HG03342 (cell line): ENCODE data around the gene CERKL.

Experiments
- ATAC-seq: cut with Tn5 transposase; IDR thresholded peaks from one replicate; pipeline ENCODE4 v1.9.1; 2021; ENCODE audit warnings: mild to moderate bottlenecking, moderate library complexity; ENCODE audit not compliant: unreplicated experiment

Gene CERKL

DNA sequence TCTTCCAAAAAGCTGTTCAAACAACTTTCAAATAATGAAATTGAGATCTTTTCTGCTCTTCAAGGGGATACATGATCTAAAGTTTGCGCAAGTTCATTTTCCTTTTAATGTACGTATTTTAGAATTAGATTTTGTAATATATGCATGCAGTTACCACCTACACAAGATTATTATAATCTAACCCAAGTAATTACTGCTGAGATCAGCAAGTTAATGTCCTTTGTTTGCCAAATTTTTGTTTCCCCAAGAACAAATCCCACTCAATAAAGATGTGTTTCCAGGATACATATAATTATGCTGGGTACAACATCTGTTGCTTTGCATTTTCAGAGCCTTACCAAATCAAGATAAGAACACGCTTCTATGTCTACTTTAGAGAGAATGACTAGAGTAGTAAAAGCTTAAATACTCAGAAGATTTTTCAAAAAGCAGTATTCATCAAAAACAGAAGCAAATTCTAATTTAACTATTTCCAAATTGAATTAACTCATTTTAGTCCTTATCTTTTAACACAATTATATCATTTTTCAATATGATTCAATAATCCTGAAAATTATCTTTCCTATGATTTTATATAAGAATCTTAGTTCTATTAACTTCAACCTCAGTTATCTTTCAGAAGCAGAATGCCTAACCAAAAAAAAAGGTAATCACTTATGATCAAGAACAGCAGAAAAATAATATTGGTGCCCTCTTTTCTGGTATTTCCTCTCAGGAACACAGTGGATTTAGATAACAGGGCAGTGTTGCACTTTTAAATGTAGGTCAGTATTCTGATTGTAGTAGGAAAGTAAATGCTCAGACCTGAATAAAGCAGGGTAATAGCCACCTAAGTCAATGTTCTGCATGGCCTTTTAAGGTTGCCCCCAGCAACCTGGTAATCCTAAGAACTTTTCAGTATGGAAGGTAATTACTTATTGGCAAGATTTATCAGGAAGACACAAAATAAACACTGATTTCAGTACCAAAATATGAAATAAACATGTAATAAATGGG, 28.0 kb downstream of the CERKL start:
- ATAC-seq, result no peak

DNA sequence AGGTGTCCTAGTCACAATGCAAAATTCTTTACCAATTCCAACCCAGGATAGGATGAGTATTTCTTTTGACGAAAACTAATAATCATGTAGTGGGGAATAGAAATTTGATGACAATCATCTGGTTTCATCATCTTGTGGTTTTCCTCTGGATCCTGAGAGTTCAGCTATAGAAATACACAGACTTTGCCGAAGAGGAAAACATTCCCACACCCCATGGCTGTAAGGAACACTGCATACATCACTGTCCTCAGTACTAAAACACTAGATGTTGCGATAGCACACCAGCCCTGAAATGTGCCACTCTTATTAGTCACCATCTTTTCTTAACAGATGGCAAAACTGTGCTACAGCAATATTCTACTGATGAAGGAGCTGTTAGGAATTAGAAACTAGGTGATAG, 29.4 kb downstream of the CERKL start:
- no peak for ATAC-seq

DNA sequence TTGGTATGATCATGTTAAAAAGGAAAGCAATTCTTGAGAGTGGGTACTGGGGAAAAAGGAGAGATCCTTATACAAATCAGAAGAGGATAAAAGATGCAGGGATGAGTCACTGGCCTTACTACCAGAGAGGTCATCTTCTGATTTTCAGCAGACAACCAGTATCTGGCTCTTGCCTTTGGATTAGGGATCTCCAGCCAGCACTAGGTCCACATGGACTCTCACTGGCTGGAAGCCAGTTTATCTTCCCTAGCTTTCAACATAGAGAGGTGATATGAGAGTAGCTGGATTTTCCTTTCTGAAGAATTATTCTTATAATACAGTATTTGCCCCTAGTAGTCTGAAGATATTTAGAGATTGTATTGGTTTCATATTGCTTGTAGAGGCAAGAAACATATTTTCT, 30.2 kb downstream of the CERKL start:
- no peak for ATAC-seq

DNA sequence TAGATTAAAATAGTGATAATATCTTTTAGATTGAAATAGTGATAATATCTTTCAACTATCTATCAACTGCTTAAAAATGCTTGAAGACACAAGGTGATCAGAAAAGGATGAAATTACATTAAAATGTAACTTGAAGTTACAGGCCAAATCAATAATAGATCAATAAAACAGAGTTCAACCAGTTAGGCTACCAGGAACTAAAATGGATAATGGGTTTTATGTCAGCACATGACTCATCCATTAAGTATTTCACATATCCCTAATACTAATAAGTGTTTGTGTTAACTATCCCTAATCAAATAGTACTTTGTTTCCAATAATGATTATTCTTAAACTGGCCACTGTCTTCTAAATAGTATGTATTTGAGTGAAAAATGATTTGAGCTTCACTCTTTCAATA, 33.7 kb downstream of the CERKL start:
- ATAC-seq, result no peak

DNA sequence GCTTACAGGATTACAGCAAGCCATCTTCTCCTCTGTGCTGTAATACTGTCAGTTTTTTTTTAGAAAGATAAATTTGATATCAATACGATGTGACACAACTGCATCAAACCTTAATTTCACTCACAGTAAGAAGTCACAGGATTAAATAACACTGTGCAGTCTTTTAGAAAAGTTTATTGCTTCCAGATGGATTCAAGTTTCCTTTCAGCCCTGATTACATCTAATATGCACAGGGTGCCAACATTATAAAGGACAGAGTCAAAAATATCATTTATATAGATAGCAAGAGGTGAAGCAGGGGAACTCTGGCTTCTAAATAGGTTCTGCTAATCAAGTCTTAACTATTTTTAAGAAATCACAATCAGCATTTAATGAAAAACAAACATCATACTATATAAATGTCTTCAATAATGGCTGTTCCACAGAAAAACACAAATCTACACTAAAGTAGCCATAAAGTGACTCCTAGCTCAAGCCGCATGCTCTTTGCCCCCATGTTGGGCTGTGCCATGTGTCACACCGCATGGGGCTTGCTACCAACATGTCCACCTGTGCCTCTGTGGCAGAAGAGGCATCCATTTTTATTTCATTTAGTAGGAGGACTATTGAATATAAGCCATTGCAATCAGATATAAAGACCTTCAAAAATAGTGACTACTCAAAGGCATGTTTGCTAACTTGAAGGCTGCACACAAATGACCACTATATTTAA, 35.0 kb downstream of the CERKL start:
- no peak for ATAC-seq

DNA sequence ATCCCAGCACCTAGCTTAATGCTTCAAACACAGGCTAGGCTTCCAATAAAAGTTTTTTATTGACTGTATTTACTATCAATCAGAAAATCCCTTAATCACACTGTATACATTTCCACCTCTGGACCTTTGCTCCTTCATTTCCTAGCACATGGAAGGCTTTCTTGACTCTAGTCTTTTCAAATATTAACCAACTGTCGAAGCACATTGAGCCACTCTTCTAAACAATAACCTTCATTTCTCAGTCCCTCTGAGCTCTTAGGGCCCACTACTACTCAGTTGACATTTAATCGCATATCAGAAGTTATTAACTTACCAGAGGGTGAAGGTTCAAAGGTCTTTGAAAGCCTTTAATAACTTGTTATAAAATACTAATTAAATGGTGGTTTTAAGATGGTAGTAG, 37.4 kb downstream of the CERKL start:
- no peak for ATAC-seq

DNA sequence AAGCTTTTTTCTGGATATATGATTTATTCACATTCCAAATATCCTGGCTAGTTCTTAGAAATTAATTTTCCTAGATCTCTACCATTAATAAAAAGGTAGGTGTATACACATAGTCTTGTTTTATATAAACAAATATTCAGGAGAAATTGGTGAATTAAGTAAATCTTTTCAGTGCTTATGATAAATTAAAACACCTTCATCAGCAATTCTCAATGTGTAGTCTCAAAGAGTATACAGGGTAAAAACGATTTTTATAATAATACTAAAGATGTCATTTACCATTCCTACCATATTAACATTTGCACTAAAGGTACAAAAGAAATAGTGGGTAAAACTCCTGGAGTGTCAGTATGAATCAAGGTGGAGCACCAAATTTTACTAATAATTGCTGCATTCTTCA, 40.2 kb downstream of the CERKL start:
- no peak for ATAC-seq

DNA sequence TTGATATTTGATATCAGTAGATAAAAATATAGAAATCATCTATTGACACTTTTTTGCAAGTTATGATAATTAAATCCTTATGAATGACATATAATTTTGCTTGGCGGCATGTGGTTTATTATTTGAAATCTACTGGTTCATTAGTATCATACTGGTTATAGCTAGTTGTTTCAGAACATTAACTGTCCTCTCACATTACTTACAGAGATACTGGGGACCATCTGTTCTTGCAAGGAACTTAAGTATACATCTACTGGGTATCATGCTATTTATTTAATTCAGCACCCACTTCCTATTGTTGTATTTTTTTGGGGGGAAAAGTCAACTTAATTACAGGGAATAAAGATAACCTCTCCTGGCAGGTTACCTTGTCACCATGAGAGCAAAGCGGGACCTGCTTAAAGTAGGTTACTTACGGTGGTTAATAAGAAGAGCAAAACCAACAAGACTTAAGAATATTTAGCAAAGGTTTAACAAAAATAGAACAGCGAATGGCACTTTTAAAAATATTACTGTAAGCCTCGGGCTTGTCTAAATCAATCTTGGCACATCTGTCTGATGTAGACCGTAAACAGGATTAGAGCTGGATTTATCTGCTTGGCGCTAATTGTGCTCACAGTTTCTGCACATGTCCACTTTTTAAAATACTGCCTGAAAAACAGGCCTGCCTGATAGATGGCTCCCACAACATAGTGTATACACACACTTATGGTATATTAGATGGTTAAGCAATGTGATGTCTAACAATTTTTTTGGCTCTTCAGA, 41.8 kb downstream of the CERKL start:
- no peak for ATAC-seq

DNA sequence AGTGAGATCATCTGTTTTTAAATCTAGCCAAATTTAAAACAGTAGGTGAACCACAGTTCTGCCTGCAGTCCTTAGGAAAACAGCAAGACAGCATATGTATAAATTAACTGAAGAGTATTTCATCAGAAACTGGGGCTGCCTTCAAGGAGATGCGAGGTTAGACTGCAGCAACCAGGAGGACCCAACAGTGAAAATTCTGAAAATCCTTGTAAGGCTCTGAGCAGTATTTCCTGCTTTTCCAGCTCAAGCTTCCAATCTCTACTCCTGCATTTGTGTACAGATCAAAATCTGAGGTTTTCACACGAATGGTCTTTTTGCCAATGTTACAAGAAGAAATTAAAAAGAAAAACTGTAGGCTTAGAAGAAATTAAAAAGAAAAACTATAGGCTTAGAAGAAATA, 43.7 kb downstream of the CERKL start:
- ATAC-seq, result no peak

DNA sequence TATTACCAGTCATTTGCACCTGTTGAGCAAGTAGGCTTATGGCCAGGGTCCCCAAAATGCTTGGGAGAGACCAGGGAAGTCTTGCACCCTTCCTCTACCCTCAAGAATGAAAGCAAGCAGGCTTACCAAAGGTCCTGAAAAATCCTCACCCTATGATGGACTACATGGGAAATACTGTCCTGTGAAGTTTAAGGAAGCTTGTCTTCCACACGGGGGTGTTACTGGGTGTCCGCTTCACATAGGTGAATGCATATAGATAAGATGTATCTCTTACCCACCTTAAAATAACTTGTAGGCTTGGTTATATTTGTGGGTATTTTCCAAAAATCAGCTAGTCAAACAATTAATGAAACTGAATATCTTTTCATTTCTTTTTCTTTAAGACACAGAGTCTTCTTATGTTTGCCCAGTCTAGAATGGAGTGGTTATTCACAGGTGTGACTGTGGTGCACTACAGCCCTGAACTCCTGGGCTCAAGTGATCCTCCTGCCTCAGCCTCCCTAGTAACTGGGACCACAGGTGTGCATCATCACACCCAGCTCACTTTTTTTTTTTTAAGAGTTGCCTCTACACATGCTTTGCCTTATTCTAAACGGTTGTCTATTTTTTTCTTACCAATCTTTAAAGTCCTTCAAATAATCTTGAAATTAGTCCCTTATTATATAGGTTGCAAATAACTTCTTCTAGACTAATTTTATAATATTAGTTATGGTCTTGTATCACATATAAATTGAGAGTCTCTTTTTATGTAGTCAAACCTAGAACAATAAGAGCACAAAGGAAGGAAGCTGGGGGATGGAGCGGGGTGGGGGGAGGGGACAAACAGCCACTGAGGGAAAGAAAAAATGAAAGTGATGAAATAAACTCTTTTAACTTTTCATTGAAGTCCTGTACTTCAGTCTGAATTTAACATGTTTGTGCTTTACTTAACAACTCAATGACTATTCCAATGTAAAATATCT, 49.0 kb downstream of the CERKL start:
- ATAC-seq, result no peak

DNA sequence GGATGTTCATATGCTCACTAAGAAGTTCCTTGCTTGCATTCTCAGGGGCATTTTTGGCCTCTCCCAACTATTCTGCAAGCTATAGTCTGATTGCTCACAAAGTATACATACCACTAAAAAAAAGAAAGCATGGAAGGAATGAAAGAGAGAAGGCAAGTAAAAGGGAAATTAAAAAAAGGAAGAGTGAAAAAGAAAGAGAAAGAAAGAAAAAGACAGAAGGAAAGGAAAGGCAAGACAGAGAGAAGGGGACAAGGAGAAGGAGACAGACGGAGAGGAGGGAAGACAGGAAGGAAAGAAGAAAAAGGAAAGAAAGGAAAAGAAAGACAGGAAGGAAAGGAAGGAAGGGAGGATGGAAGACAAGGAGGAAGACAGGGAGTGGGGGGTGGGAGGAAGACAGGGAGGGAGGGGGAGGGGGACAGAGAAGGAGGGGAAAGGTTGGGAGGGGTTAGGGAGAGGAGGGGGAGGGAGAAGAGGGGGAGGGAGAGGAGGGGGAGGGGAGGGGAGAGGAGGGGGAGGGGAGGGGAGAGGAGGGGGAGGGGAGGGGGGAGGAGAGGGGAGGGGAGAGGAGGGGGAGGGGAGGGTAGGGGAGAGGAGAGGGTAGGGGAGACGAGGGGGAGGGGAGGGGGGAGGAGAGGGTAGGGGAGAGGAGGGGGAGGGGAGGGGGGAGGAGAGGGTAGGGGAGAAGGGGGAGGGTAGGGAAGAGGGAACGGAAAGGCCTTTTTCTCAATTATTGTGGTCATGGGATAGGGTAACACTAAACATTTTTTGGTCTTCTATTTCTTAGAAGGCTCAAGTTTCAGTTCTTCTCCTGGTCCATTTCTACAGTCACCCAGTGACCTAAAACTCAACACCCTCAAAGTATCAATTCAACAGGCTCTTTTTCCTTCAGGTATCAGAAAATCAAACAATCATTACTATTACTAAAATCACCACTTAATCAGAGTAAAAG, 50.7 kb downstream of the CERKL start:
- no peak for ATAC-seq

DNA sequence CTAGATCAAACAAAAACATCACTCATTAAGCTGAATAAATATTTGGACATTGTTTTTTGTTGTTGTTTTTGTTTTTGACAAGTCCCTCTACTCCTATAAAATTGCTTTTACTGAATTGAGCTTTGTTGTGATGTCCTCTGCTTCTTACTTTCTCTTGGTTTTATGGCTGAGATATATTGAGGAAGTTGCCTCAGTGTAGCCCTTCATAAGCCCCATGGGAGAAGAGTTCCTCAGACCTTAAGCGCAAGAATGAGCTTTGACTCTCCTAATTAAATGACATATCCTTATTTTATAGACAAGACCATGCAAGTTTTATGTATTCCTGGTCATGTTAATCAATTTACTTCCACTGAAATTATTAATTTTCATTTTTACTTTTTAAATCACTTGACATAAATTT, 54.9 kb downstream of the CERKL start:
- ATAC-seq, result no peak

DNA sequence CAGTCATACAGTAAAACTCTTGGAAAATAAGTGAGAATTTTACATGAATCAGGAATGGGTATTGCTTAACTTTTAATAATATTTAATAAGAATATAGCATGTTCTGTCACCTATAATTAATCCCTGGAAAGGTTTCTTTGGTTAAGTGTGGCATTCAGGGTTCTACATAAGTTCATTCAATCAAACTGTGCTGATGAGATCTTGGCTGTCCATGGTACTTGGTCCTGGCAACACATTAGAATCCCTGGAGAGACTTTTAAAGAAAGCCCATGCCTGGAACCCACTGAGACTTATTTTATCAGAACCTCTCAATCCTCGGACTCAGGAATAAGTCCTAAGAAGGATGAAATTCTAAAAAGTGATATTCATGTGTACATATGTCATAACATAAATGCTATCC, 60.3 kb downstream of the CERKL start:
- no peak for ATAC-seq

DNA sequence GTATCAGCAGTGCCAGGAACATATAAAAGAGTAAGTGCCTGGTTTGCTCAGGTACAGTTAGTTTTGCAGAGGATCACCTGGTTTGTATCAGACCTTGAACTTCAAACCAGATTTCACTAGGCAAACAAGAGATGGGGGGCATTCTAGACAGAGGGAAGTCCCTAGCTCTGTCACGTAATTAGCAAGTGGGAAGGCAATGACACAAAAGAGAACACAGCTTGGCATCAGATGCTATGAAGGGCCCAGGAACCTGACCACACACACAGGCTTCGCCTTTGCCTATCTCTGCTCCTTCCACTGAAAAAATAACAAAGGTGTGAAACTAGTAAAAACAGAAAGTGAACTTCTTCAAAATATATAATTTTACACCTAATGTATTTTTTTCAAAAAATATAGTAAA, 62.6 kb downstream of the CERKL start:
- no peak for ATAC-seq

DNA sequence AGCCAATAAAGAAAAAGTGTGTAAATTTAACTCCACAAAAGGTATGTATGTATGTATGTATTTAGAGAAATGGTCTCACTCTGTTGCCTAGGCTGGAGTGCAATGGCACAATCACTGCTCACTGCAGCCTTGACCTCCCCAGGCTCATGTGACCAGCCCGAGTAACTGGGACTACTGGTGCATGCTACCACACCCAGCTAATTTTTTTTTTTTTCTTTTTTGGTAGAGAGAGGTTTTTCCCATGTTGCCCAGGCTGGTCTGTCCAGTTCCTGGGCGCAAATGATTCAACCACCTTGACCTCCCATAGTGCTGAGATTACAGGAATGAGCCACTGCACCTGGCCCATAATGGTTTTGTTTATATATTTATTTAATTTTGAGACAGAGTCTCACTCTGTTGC, 67.1 kb downstream of the CERKL start:
- no peak for ATAC-seq

DNA sequence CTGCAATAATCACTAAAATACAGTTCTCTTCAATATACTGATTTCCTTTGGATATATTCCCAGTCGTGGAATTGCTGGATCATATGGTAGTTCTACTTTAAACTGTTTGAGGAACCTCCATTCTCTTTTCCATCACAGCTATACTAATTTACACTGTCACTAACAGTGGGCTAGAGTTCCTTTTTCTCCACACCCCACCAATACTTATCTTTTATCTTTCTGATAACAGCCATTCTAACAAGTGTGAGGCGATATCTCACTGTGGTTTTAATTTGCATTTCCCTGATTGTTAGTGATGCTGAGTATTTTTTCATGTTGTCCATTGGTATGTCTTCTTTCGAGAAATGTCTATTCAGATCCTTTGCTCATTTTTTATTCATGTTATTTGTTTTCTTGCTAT, 68.4 kb downstream of the CERKL start:
- no peak for ATAC-seq

DNA sequence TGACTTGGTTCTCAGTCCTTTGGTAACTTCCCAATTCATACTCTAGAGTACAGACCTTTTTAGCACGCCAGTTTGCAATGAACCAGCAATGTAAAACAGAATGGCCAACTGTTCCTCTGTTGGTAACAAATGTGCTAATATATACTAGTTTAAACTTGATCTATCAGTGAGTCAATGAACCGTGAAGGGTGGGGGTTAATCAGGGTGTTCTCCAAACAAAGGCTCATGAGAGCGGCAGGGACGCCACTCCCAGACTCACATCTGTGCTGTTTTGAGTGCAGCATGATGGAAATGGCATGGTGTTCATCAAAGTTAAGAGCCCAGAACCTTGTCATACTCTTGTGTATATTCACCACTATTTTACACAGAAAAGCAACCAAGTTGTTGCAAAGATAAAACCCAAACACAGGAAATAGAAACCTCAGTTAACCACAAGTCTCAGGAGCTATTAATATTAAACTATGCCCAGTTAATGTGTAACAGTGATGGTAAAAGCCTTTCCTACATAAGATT, 70.3 kb downstream of the CERKL start:
- ATAC-seq, result peak; percentile 97

DNA sequence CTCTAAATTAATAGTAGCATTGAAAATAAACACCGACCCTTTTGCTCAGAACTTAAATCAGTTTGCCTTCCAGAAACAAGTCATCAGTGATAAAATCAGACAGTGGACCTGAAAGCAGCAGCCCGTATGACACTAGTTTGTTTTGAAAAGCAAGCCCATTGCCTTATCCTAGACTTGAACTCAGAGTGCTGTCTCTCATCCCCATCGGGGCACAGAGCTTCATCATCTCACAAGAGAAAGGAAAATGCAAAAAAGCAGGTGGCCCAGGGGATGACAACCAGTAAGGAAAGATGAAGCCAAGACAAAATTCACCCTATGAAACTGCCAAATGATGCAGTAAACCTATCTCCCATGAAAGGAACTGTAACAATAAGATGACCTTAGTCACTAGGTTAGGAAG, 71.2 kb downstream of the CERKL start:
- no peak for ATAC-seq

DNA sequence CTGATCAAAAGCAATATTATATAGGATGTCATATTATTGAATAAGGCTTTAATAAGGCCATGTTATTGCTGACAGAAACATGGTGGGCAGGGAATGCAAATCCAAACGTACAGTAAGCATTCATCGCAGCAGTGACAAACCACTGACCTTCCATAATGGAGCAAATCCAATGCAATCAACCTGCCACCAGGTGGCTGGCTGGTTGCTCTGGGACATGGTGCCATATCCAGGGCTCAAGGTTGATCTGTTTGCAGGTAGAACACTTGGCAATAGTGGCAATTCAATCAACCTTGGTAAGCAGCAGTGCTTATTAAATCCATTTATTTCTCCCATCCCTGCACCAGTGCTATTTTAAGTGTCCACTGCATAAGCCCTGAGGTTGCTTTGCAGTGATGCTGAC, 75.4 kb downstream of the CERKL start:
- no peak for ATAC-seq
